PC-9 (cell line): Measurements from ENCODE around the gene KCTD16. TPM values are rescaled to one million over a fixed set of nuclear protein-coding genes. Genes with fewer than 3 reads are reported as not detected.

ENCODE experiments used
- BruUV-seq: library from RNA; stranded (reverse); fragments of 400-500 nt; replicated peaks from 2 replicates; lab custom pipeline; 2021; lab: Mats Ljungman, UMichigan
- CTCF ChIA-PET: fragments of 300-600 bp; sonication (Branson Sonifier 250); formaldehyde crosslinking; loops from one replicate; lab custom pipeline; 2022; ENCODE audit warnings: antibody characterized with exemption; lab: Charles Lee
- POLR2A ChIA-PET: fragments of 300-600 bp; sonication (Branson Sonifier 250); formaldehyde crosslinking; loops from one replicate; lab custom pipeline; 2022; ENCODE audit warnings: antibody characterized with exemption; ENCODE audit not compliant: unreplicated experiment; lab: Charles Lee
- DNase-seq, 2 experiments: peaks; one replicate each; pipeline versions ENCODE4 v3.0.0 to v3.0.0-alpha.2; 2015 to 2022; ENCODE audit warnings: mixed read lengths in 1 of 2
- H2AFZ ChIP-seq: fragments of 200-600 bp; sonication (generic); 2 replicates; pipeline ENCODE4 v1.8.1; 2017; ENCODE audit warnings: antibody characterized with exemption
- H3F3A ChIP-seq: fragments of 200-600 bp; sonication (generic); 2 replicates; pipeline ENCODE4 v1.8.1; 2017; ENCODE audit warnings: antibody characterized with exemption, mild to moderate bottlenecking, low read depth; ENCODE audit not compliant: insufficient read depth
- H3K27ac ChIP-seq: fragments of 200-600 bp; sonication (generic); 2 replicates; pipeline ENCODE4 v1.6.1; 2016; ENCODE audit warnings: mixed run types
- H3K27me3 ChIP-seq: fragments of 200-600 bp; sonication (generic); 2 replicates; pipeline ENCODE4 v1.6.1; 2016; ENCODE audit warnings: low read depth, mixed run types; ENCODE audit not compliant: insufficient read depth
- H3K36me3 ChIP-seq: fragments of 200-600 bp; sonication (generic); 2 replicates; pipeline ENCODE4 v1.6.1; 2016; ENCODE audit warnings: low read depth, mixed run types
- H3K4me1 ChIP-seq: fragments of 200-600 bp; sonication (generic); replicated peaks from 2 replicates; pipeline ENCODE4 v1.6.1; 2016; ENCODE audit warnings: mixed run types; ENCODE audit not compliant: insufficient read depth
- H3K4me2 ChIP-seq: fragments of 200-600 bp; sonication (generic); 2 replicates; pipeline ENCODE4 v1.6.1; 2017; ENCODE audit warnings: mixed run types
- H3K4me3 ChIP-seq: fragments of 200-600 bp; sonication (generic); 2 replicates; pipeline ENCODE4 v1.6.1; 2016; ENCODE audit warnings: mixed run types
- H3K79me2 ChIP-seq: fragments of 200-600 bp; sonication (generic); 2 replicates; pipeline ENCODE4 v1.6.1; 2017; ENCODE audit warnings: low read depth, mixed run types
- H3K9me2 ChIP-seq: fragments of 200-600 bp; sonication (generic); 2 replicates; pipeline ENCODE4 v1.8.1; 2017; ENCODE audit warnings: mild to moderate bottlenecking; ENCODE audit not compliant: insufficient read depth
- H3K9me3 ChIP-seq: fragments of 200-600 bp; sonication (generic); 2 replicates; pipeline ENCODE4 v1.8.1; 2016; ENCODE audit warnings: low read depth; ENCODE audit not compliant: insufficient read depth
- H4K20me1 ChIP-seq: fragments of 200-600 bp; sonication (generic); 2 replicates; pipeline ENCODE4 v1.8.1; 2017; ENCODE audit not compliant: insufficient read depth
- CTCF ChIP-seq: fragments of 200-600 bp; sonication (generic); conservative IDR thresholded peaks from 2 replicates; pipeline ENCODE4 v1.6.1; 2017; ENCODE audit warnings: mixed run types, antibody characterized with exemption, mild to moderate bottlenecking, moderate library complexity
- EZH2 ChIP-seq: fragments of 200-600 bp; sonication (generic); IDR thresholded peaks from 2 replicates; pipeline ENCODE4 v1.8.0; 2017; ENCODE audit warnings: antibody characterized with exemption, low read depth
- intact Hi-C: fragments of 100-400 bp; cut with micrococcal nuclease; formaldehyde crosslinking; loops from one replicate; pipeline ENCODE4 v1.10.0; 2022; ENCODE audit not compliant: unreplicated experiment
- total RNA-seq: library from RNA; stranded (reverse); gene quantifications from 2 replicates; pipeline ENCODE4 v1.2.3, GENCODE V29; 2021

The KCTD16 gene
- total RNA-seq, 1 experiment from 2014 or later = 0.33 TPM

GRCh38 chr5:144352330-144352729 lies 181.7 kb downstream of the KCTD16 start:
- ChIA-PET CTCF (no interaction called here), POLR2A (no interaction called here)

GRCh38 chr5:144352732-144353317 lies 182.2 kb downstream of the KCTD16 start:
- intact Hi-C loops = no loop called here
- no peak overlapping the region for H2AFZ ChIP-seq
- H3K36me3 ChIP-seq = no peaks in the 10 kb centered on the region
- no peaks in the 10 kb centered on the region for H4K20me1 ChIP-seq
- no TSS peak for BruUV-seq
- no peak for DNase-seq
- H3K4me2 ChIP-seq = no peak overlapping the region
- no peak for TF ChIP-seq CTCF
- no peak for TF ChIP-seq EZH2
- H3K79me2 ChIP-seq = no peaks in the 10 kb centered on the region
- no peaks in the 10 kb centered on the region for H3K9me2 ChIP-seq
- H3K9me3 ChIP-seq = no peaks in the 10 kb centered on the region
- no peak overlapping the region for H3K4me3 ChIP-seq
- H3K27ac ChIP-seq = no peak overlapping the region
- no peaks in the 10 kb centered on the region for H3K27me3 ChIP-seq
- H3K4me1 ChIP-seq = no peaks in the 10 kb centered on the region
- POLR2A ChIA-PET = no interaction called here
- CTCF ChIA-PET = no interaction called here
- no peaks in the 10 kb centered on the region for H3F3A ChIP-seq

More at GRCh38 chr5:144352330-144352729, 181.7 kb downstream of the KCTD16 start:
- H3K27me3 ChIP-seq = no peaks in the 10 kb centered on the region
- H3K79me2 ChIP-seq = no peaks in the 10 kb centered on the region
- no TSS peak for BruUV-seq
- H3K36me3 ChIP-seq = no peaks in the 10 kb centered on the region
- no peaks in the 10 kb centered on the region for H3F3A ChIP-seq
- no peak for DNase-seq
- no peaks in the 10 kb centered on the region for H3K9me3 ChIP-seq
- H3K4me1 ChIP-seq = no peaks in the 10 kb centered on the region
- no peak overlapping the region for H2AFZ ChIP-seq
- intact Hi-C loops = no loop called here
- no peak overlapping the region for H3K4me3 ChIP-seq
- TF ChIP-seq CTCF (no peak), EZH2 (no peak)
- no peaks in the 10 kb centered on the region for H4K20me1 ChIP-seq
- no peaks in the 10 kb centered on the region for H3K9me2 ChIP-seq
- no peak overlapping the region for H3K4me2 ChIP-seq
- H3K27ac ChIP-seq = no peak overlapping the region

- Histone ChIP-seq H3K79me2 (no peaks in the 10 kb centered on the region), H3K27ac (no peak overlapping the region), H3K4me3 (no peak overlapping the region), H3K27me3 (no peaks in the 10 kb centered on the region), H3K36me3 (no peaks in the 10 kb centered on the region), H3F3A (no peaks in the 10 kb centered on the region), H3K9me3 (no peaks in the 10 kb centered on the region), H3K4me2 (no peak overlapping the region), H3K4me1 (no peaks in the 10 kb centered on the region), H4K20me1 (no peaks in the 10 kb centered on the region), H2AFZ (no peak overlapping the region), H3K9me2 (no peaks in the 10 kb centered on the region)
- POLR2A ChIA-PET = no interaction called here
- no peak for DNase-seq
- intact Hi-C loops = no loop called here
- BruUV-seq = no TSS peak
- no peak for TF ChIP-seq EZH2
- no peak for TF ChIP-seq CTCF
- CTCF ChIA-PET = no interaction called here
These were observed 185.8 kb downstream of the KCTD16 start for GRCh38 chr5:144356489-144356888.
